ENCODE measurements around the gene TP53I13. TPM values are rescaled to one million over a fixed set of nuclear protein-coding genes. Genes with fewer than 3 reads are reported as not detected.

Gene TP53I13
- total and polyA plus RNA-seq, 4 donors: 24.2 to 126 (median 61.4) TPM

DNA sequence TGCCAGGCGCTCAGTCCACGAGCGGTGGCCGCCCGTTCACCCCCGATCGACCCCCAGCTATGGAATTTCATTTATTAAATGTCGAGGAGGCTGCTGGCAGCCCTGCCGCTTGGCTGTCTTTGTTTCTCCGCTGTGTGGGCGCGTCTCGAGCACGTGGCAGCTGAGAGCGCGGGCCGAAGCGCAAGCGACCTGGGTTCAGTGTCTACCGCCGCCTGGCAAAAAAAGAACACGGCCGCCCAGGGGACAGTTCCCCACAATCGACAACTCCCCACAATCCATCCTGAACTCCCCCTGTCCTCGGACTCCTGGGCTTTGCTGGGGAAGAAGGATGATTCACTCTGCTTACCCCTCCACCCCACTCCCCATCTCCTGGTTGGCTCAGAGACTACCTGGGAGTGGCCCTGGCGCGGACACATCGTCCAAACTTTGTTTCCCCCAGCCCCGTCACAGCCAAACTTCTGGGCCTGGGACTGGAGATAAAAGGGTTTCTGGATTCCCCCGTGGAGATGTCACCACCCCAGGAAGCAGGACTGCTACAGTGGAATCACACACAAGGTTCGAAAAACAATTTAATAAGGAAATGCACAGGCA, 22.7 kb downstream of the TP53I13 start:
- Histone ChIP-seq H3K36me3 (ENCODE audit: control insufficient read depth in 4 of 4, insufficient read depth in 4 of 4, low read length in 4 of 4) (no peaks in the 10 kb centered on the region), H3K9me3 (ENCODE audit: control insufficient read depth in 4 of 4, insufficient read depth in 3 of 4, low read length in 3 of 4) (no peaks in the 10 kb centered on the region), H3K27me3 (ENCODE audit: control insufficient read depth in 3 of 3, insufficient read depth in 3 of 3, low read length in 2 of 3) (no peaks in the 10 kb centered on the region), H3K27ac (ENCODE audit: low read depth in 1 of 2, low read length in 1 of 2) (peak overlapping the region; percentile 51 to 89), H3K4me1 (ENCODE audit: control insufficient read depth in 5 of 5, insufficient read depth in 5 of 5, low read length in 5 of 5) (peaks cover 10 to 76% (median 31%) of the 10 kb centered on the region in 5 donors), H3K4me3 (no peak overlapping the region), H3K9ac (ENCODE audit: insufficient read depth in 1 of 2, low read length in 2 of 2) (no peak overlapping the region)
- WGBS, 2 donors: 1 to 6% methylated on average over 31 of the region's 31 CpGs
- DNase-seq (peak; percentile 73 to 75 (median 75)), ATAC-seq (ENCODE audit: insufficient read depth, low FRiP score) (no peak)
- TF ChIP-seq, protein P1, sequence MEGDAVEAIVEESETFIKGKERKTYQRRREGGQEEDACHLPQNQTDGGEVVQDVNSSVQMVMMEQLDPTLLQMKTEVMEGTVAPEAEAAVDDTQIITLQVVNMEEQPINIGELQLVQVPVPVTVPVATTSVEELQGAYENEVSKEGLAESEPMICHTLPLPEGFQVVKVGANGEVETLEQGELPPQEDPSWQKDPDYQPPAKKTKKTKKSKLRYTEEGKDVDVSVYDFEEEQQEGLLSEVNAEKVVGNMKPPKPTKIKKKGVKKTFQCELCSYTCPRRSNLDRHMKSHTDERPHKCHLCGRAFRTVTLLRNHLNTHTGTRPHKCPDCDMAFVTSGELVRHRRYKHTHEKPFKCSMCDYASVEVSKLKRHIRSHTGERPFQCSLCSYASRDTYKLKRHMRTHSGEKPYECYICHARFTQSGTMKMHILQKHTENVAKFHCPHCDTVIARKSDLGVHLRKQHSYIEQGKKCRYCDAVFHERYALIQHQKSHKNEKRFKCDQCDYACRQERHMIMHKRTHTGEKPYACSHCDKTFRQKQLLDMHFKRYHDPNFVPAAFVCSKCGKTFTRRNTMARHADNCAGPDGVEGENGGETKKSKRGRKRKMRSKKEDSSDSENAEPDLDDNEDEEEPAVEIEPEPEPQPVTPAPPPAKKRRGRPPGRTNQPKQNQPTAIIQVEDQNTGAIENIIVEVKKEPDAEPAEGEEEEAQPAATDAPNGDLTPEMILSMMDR (IDR thresholded peaks at IDR 0.05; ENCODE audit: control extremely low read depth, extremely low read depth): no peak

DNA sequence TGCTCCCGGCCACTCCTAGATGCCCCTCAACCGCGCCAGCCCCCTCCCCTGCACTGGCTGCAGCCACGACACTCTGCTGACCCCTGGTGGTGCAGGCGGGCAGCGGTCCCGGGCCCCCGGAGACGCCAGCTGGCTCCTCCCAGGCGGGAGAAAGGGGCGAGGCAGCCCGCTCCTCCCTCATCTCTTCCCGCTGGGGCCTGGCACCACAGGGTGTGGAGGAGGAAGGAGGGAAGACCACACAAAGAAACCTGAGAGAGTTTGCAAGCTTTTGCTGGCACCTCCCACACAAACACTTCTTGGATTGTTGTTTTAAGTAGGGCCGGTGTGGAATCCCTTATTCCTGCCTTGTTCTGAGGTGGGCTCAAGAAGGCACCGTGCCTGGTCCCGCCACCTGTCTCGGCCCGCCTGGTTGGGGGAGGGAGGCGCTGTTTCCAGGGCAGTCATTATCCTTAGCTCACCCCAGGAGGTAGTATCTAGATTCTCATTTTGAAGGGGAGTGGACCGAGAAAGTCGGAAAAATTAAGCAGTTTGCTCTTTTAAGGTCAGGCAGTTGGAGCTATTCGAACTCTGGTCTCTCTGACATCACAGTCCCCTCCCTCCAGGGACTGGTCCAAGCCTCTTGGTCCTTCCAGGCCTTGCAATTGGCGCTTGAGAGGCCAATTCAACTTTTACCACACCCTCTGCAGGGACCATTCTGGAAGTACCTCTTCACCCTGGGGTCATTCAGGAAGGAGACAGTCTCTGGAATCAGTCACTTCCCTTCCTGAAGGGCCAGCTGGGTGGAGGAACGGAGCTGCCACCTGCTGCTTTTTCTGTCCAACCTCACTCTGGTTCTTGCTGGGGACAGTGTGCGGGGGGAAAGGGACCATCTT, 23.5 kb downstream of the TP53I13 start:
- Histone ChIP-seq H3K36me3 (ENCODE audit: control insufficient read depth in 4 of 4, insufficient read depth in 4 of 4, low read length in 4 of 4) (no peaks in the 10 kb centered on the region), H3K9ac (ENCODE audit: insufficient read depth in 1 of 2, low read length in 2 of 2) (no peak overlapping the region), H3K4me1 (ENCODE audit: control insufficient read depth in 5 of 5, insufficient read depth in 5 of 5, low read length in 5 of 5) (peaks cover 10 to 68% (median 31%) of the 10 kb centered on the region in 5 donors), H3K4me3 (no peak overlapping the region), H3K27me3 (ENCODE audit: control insufficient read depth in 3 of 3, insufficient read depth in 3 of 3, low read length in 2 of 3) (no peaks in the 10 kb centered on the region), H3K27ac (ENCODE audit: low read depth in 1 of 2, low read length in 1 of 2) (peak overlapping the region in 1 of 2 donors; percentile 4), H3K9me3 (ENCODE audit: control insufficient read depth in 4 of 4, insufficient read depth in 3 of 4, low read length in 3 of 4) (no peaks in the 10 kb centered on the region)
- ATAC-seq (ENCODE audit: insufficient read depth, low FRiP score) (peak; percentile 70), DNase-seq (peak; percentile 93 to 95 (median 95))
- TF ChIP-seq, protein P1 (IDR thresholded peaks at IDR 0.05; ENCODE audit: control extremely low read depth, extremely low read depth): peak; percentile 92
- WGBS, 2 donors: 10 to 12% methylated on average over 25 of the region's 25 CpGs

DNA sequence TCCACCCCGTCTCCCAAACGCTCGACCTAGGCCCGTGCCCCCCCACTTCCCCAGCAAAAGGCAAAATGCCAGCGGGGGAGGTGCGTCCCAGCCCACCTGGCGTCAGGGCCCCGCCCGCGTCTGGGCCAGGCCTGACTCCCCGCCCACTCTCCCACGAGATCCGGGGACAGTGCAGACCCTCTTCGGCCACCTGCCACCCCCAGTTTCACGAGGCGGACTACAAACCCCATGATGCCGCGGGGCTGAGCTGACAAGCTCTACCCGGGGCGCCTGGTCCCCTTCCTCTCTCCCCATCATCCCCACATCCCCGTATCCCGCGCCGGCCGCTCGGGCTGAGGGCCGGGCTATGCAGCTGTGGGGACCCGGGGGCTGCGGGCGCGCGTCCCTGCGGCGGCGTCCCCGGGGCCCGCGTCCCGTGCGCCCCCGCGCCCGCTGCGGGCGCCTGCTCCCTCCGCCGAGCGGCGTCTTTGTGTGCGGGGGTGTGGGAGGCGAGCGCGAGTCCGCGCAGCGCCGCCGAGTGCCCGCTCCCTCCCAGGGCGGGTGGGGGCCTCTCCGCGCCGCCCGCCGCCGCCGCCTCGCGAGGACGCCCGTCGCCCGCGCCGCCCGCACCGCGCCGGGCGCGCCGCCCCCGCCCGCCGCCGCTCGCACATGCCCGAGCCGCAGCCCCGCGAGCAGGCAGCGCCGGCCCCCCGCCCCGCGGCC, 24.5 kb downstream of the TP53I13 start, which contains the start of gene ANKRD13B:
Gene ANKRD13B (plus strand): TSS at position 283 of the 702 bp plus-strand sequence. CDS start 490 bp downstream, outside the sequence.
- Histone ChIP-seq H3K9ac (ENCODE audit: insufficient read depth in 1 of 2, low read length in 2 of 2) (no peak within 1 kb of the TSS), H3K36me3 (ENCODE audit: control insufficient read depth in 4 of 4, insufficient read depth in 4 of 4, low read length in 4 of 4) (no peaks in the 10 kb centered on the region), H3K4me1 (ENCODE audit: control insufficient read depth in 5 of 5, insufficient read depth in 5 of 5, low read length in 5 of 5) (peaks cover 10 to 67% (median 25%) of the 10 kb centered on the region in 5 donors), H3K27me3 (ENCODE audit: control insufficient read depth in 3 of 3, insufficient read depth in 3 of 3, low read length in 2 of 3) (no peaks in the 10 kb centered on the region), H3K9me3 (ENCODE audit: control insufficient read depth in 4 of 4, insufficient read depth in 3 of 4, low read length in 3 of 4) (no peaks in the 10 kb centered on the region), H3K4me3 (peak within 1 kb of the TSS; percentile 77), H3K27ac (ENCODE audit: low read depth in 1 of 2, low read length in 1 of 2) (peak within 1 kb of the TSS in 1 of 2 donors; percentile 4)
- DNase-seq (peak in 2 of 3 donors; percentile 45 to 61), ATAC-seq (ENCODE audit: insufficient read depth, low FRiP score) (no peak)
- 0 to 1% methylated on average over 41 to 96 of the region's 96 CpGs for WGBS, 2 donors
- TF ChIP-seq, protein P1 (IDR thresholded peaks at IDR 0.05; ENCODE audit: control extremely low read depth, extremely low read depth): no peak

Measured in lung (tissue), 12 donors.